ENCODE data around the gene CTDSP1. TPM values are rescaled to one million over a fixed set of nuclear protein-coding genes. Genes with fewer than 3 reads are reported as not detected.

Gene CTDSP1
- total RNA-seq, 2 donors from 2014 or later, result 67.2 to 98.9 TPM

- H3K36me3 ChIP-seq (replicated peaks in 1 of 2; ENCODE audit: insufficient read depth in 1 of 2, low read depth in 2 of 2), result peaks cover 9 to 13% of the 10 kb centered on the region in 2 donors
- ATAC-seq, result no peak
- H3K9me3 ChIP-seq, result no peaks in the 10 kb centered on the region
- DNase-seq, result no peak
- no peak overlapping the region for H3K27ac ChIP-seq
- WGBS, 2 donors, result 42 to 46% methylated on average over 3 of the region's 3 CpGs
- no peaks in the 10 kb centered on the region for H3K27me3 ChIP-seq
- TF ChIP-seq POLR2A (IDR thresholded peaks at IDR 0.05) (no peak), CTCF (IDR thresholded peaks at IDR 0.05) (no peak)
- peaks cover 7% of the 10 kb centered on the region for H3K4me1 ChIP-seq
- intact Hi-C loops (cut with DNase I), result no loop called here
- no peak overlapping the region for H3K4me3 ChIP-seq
These were observed 49.3 kb downstream of the CTDSP1 start for GRCh38 chr2:218448934-218449333.

- WGBS, 2 donors, result 58 to 63% methylated on average over 1 of the region's 1 CpG
- H3K27ac ChIP-seq, result no peak overlapping the region
- H3K27me3 ChIP-seq, result no peaks in the 10 kb centered on the region
- intact Hi-C loops (cut with DNase I), result no loop called here
- H3K4me1 ChIP-seq, result no peaks in the 10 kb centered on the region
- TF ChIP-seq POLR2A (IDR thresholded peaks at IDR 0.05) (no peak), CTCF (IDR thresholded peaks at IDR 0.05) (no peak)
- H3K9me3 ChIP-seq, result no peaks in the 10 kb centered on the region
- DNase-seq (no peak), ATAC-seq (no peak)
- no peak overlapping the region for H3K4me3 ChIP-seq
- H3K36me3 ChIP-seq (replicated peaks in 1 of 2; ENCODE audit: insufficient read depth in 1 of 2, low read depth in 2 of 2), result peaks cover 5 to 22% of the 10 kb centered on the region in 2 donors
These were observed 52.4 kb downstream of the CTDSP1 start for GRCh38 chr2:218452079-218452478.

MicroRNAs within 50 kb of the gene (microRNA counts, 767-probe panel; counts per million panel counts)
- microRNA hsa-miR-26b-5p, result 6,745 to 11,044 counts per million in 2 donors

Small RNA genes lying within 50 kb of the gene (microRNA-seq; reads per million reads assigned to microRNA genes)
- 43,894 to 46,070 reads per million in 2 donors for gene MIR26B (ENCODE audit: borderline number of aligned reads in 2 of 2, borderline replicate concordance in 2 of 2)

Small RNA genes lying within 50 kb of the gene (small RNA-seq; reads per million reads assigned to genes)
- gene MIR26B, result 101 reads per million, percentile 96 among the genes with 10 or more reads in this experiment

Other genes starting within 250 kb of the CTDSP1 start
- gene CXCR1, start 232.9 kb upstream of the CTDSP1 start, total RNA-seq, result not detected
- gene ARPC2, start 182.7 kb upstream of the CTDSP1 start, total RNA-seq, result 10 to 100 TPM; 68.6 to 96.2 TPM
- 10 to 100 TPM in 1 of 2 donors, 1 to 10 TPM in 1; 3.1 to 90.3 TPM for gene GPBAR1, start 138.9 kb upstream of the CTDSP1 start, total RNA-seq
- 100 to 1,000 TPM in 1 of 2 donors, 10 to 100 TPM in 1; 61.5 to 114 TPM for gene AAMP, start 129.7 kb upstream of the CTDSP1 start, total RNA-seq
- gene PNKD, start 129.3 kb upstream of the CTDSP1 start, total RNA-seq, result 10 to 100 TPM; 17.1 to 21.3 TPM
- 100 to 1,000 TPM; 125 to 148 TPM for gene TMBIM1, start 107.4 kb upstream of the CTDSP1 start, total RNA-seq
- under 1 TPM; 0.33 to 0.52 TPM for gene CATIP, start 43.0 kb upstream of the CTDSP1 start, total RNA-seq
- gene SLC11A1, start 17.6 kb upstream of the CTDSP1 start, total RNA-seq, result 1 to 10 TPM; 3.0 to 7.3 TPM
- 10 to 100 TPM; 15.3 to 15.8 TPM for gene VIL1, start 19.3 kb downstream of the CTDSP1 start, total RNA-seq
- gene USP37, start 168.5 kb downstream of the CTDSP1 start, total RNA-seq, result 10 to 100 TPM in 1 of 2 donors, 1 to 10 TPM in 1; 6.0 to 14.5 TPM
- 10 to 100 TPM; 12.9 to 17.6 TPM for gene CNOT9, start 169.0 kb downstream of the CTDSP1 start, total RNA-seq
- gene PLCD4, start 208.0 kb downstream of the CTDSP1 start, total RNA-seq, result under 1 TPM in 1 of 2 donors, not detected in 1; 0.52 TPM

Data from body of pancreas (tissue), 4 donors.